OCI-LY1 (cell line): ENCODE data around the gene NUTM2F.

ENCODE experiments used
- EZH2 ChIP-seq: fragments of 200-600 bp; sonication (generic), shearing (Covaris generic); IDR thresholded peaks from 2 replicates; pipeline ENCODE4 v1.8.0; 2017; ENCODE audit warnings: borderline replicate concordance, mixed run types, mild to moderate bottlenecking, antibody characterized with exemption, low read length, moderate library complexity, mixed read lengths
- TF ChIP-seq, protein P1 (sequence below): fragments of 200-600 bp; sonication (generic), shearing (Covaris generic); IDR thresholded peaks from 2 replicates; pipeline ENCODE4 v1.5.1; 2017; ENCODE audit warnings: mild to moderate bottlenecking, antibody characterized with exemption, low read length, moderate library complexity, mixed read lengths

DNA sequence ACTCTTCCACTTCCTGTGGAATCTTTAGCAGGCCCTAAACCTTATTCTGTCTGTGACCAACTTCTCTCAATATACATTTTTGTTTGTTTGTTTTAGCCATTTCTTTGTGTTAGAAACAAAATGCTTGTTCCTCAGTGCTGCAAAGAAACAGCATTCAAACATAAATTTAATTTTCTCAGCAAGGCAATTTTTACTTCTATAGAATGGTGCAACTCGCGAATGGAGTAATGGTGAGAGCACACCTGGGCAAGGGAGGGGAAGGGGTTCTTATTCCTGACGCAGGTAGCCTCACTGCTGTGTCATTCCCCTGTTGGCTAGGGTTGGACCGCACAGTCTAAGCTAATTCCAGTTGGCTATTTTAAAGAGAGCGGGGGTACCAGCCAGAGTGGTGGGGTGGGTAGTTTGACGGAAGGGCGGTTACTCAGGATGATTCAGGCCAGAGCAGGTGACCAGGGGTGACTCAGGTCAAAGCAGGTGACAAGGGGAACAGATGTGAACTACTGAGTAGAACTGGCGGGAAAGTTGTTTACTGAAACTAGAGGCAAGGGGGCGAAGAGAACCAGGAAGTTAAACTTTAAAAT lies 47.9 kb downstream of the NUTM2F start:
- TF ChIP-seq, protein P1, sequence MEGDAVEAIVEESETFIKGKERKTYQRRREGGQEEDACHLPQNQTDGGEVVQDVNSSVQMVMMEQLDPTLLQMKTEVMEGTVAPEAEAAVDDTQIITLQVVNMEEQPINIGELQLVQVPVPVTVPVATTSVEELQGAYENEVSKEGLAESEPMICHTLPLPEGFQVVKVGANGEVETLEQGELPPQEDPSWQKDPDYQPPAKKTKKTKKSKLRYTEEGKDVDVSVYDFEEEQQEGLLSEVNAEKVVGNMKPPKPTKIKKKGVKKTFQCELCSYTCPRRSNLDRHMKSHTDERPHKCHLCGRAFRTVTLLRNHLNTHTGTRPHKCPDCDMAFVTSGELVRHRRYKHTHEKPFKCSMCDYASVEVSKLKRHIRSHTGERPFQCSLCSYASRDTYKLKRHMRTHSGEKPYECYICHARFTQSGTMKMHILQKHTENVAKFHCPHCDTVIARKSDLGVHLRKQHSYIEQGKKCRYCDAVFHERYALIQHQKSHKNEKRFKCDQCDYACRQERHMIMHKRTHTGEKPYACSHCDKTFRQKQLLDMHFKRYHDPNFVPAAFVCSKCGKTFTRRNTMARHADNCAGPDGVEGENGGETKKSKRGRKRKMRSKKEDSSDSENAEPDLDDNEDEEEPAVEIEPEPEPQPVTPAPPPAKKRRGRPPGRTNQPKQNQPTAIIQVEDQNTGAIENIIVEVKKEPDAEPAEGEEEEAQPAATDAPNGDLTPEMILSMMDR, result no peak
- TF ChIP-seq EZH2, result no peak
